Right renal pelvis (tissue), 4 donors: Measurements from ENCODE around the gene DHRS1. TPM values are rescaled to one million over a fixed set of nuclear protein-coding genes. Genes with fewer than 3 reads are reported as not detected.

Experiments used
- DNase-seq, 4 donors: peaks; one replicate each; pipeline ENCODE4 v3.0.0-alpha.2; 2013; ENCODE audit warnings: low read depth in 4 of 4, low spot score in 3 of 4, missing footprints in 1 of 4
- polyA plus RNA-seq, 4 donors: library from polyadenylated mRNA; unstranded; fragments of 120-200 nt; gene quantifications; one replicate each; pipeline ENCODE4 v1.2.1, GENCODE V29; 2013; ENCODE audit not compliant: insufficient read length in 4 of 4

DHRS1 gene
- polyA plus RNA-seq, 4 donors: 44.6 to 56.9 (median 46.2) TPM

DNA sequence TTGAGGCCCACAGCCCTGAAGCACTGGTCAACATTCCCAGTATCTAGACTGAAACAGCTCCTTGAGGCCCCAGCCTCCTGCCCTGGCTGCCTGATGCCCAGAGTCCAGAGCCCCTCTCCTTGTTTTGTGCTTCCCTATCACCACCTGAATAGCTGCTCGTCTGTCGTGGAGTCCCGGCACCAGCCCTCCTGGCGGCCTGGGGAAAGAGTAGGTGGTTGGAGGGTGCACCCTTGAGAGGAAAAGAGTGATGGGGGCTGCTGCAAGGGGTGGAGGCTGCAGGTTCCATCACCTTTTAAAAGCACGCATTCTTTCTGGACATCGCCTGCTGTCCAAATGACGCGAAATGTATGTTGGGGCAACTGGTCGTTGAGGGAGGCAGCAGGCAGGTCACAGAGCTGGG lies 31.4 kb downstream of the DHRS1 start:
- DNase-seq: no peak

DNA sequence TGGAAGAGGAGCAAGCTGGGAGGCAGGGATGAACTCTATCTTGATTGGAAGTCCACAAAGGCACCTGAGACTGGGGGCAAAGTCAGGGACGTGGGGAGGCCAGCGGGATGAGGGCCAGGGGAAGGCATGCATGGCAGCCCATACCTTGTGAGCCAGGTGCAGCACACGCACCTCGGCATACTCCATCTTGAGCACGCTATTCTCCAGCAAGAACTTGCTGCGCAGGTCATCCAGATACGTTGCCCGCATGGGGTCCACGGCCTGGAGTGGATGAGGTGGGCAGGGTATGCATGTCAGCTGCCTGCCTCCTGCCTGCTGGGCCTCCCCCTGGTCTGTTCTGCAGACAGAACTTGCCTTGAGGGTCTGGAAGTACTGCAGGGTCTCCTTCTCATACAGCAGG lies 32.1 kb downstream of the DHRS1 start:
- DNase-seq: no peak

DNA sequence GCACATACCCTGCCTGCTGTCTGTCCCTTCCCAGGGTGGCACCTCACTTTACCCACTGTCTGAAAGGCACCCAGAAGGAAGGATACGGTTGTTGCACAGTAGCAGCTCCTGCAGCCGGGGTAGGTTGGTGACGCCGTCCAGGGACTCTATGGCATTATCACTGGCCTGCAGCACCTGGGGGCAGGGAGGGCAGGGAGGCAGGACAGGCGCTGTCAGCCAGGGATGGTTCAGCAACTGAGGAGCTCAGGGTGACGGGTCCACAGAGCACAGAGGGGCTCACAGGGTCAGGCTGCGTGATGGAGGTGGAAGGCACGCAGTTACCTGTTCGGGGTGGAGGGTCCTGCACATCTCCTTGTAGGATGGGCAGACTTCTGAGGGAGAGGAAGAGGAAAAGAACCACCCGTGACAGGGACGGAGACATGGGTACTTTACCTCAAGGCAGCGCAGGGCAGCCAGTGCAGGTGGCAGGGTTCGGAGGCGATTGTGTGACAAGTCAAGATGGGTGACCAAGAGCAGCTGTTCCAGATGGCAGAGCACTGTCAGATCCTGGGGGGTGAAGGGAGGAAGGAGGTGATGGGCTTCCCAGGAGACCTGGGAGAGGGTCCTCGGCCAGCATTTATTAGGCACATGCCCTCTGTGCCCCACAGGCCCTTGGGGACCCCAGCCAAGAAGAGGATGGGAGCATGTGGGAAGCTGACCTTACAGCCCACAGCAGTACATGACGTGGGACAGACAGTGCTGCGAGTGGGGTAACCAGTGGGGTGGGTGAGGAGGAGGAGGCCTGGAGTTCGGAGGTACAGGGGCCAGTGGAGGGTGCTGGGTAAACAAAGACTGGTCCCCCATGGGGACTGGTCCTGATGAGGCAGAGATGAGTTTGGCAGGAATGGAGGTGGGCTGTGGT lies 33.0 kb downstream of the DHRS1 start:
- DNase-seq: no peak

DNA sequence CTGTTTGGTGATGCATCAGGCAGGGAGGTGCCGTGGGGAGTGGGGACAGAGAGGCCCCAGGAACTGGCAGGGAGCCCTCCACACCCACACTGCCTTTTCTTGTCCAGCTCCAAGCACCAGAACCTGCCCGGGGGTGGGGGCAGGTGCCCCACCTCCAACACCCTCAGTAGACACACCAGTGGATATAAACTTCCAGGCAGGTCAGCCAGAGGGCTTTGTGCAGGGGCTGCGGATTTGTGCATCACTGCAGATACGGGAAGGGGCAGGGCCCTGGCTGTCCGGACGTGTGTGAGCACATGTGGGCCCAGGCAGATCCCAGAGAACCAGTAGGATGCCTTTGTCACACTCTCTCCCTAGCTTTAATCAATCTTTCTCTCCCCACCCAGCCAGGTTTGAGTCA lies 35.3 kb downstream of the DHRS1 start:
- no peak for DNase-seq

DNA sequence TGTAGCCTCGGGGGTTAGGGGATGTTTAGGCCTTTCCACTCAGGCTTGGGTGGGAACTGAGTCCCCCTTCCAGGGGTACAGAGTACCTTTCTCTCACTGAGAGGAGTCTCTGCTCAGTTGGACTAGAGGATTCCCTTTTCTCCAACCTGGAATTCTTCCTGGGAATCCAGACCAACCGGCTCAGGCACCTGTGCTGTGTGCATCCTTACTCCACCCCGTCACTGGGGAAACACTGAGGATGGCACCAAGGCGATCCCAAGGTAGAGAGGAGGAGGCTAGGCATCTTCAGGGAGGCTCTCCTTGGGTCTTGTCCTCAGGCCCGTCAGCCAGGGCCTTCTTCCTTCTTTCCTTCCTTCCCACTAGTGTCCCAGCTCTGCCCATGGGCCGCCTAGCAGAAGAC lies 35.7 kb downstream of the DHRS1 start:
- no peak for DNase-seq

DNA sequence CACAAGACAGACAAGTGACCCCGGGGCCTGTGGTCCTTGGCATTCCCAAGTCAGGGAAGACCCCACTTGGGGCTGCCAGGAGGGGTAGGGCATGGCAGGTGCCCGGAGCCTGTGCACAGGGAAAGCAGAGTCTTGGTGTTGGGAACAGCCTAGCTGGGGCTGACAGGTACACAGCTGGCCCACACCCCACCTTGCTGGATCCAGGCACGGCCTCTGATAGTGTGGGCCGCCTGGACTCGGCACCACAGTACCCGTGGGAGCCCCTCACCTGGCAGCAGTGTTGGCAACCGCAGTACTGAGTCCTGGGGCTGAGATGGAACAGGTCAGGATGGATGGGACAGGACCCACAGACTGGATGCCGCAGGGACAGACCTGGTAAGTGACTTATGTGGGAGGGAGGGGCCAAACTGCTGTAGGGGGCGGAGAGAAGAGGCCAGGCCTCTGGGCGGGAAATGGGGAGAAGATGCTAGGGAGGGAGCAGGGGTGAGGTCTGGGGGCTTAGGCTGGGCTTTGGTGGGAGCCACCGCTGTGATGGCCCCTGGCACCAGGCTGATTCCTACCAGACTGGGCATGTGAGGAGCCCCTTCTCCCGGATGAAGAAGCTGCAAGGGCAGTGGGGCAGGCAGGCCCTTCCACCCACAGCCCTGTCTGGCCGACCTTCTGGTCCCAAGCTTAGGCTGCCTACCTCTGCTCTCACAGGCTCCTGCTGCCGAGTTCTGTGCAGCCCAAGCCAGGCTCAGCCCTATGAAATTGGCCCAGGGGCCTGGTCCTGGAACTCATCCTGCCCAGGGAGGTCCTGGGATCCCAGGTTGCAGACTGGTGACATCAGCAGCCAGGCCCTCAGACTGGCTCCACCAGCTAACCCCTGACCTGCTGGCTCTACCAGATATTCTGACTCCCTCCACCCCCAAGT lies 36.5 kb downstream of the DHRS1 start, which contains the start of gene TGM1:
TGM1 (minus strand) TSS at position 357 of the 913 bp plus-strand sequence. CDS start 825 bp downstream, outside the sequence.
- no peak for DNase-seq

DNA sequence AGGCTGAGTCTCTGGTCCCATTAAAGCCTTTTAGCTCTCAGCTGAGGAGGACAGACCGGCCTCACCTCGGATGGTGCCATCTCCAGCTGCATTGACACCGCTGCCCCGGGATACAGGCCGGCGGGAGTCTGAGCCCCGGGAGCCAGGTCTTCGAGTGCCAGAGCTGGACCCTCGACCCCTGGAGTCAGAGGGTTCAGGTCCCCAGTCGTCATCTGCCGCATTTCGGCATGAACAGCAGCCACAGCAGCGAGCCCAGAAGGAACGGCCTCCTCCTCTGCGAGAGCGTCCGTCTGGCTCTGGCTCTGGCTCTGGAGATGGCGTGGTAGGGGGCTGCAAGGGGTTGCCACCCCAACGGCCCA lies 37.6 kb downstream of the DHRS1 start:
- DNase-seq: no peak

DNA sequence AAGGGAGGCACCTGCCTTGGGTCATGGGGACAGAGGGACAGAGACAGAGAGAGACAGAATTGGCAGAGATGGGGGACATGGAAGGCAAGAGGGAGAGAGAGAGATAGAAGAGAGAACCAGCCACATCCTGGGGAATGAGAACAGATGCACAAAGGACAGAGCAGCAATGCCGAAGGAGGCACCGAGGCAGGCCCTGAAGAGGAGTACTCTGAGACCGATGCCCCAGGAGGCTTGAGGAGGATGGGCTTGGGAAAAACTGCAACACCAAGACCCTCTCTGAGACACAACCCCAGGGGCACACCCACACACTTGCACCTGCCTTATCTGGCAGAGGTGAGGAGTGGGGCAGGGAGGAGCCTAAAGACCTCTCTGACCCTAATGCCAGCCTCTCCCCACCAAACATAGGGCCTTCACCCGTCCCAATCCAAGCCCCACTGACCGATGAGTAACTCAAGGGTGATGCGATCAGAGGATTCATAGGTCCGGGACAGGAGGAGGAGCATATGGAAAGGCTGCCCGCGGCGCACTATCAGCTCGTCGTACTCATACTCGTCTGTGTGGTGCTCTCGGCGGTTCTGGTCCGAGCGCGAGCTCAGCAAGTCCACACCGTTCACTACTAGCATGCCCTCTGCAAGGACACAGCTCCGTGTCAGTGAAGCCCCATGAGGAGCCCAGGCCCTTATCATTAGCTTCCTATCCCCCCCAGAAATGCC lies 38.2 kb downstream of the DHRS1 start:
- DNase-seq: no peak

DNA sequence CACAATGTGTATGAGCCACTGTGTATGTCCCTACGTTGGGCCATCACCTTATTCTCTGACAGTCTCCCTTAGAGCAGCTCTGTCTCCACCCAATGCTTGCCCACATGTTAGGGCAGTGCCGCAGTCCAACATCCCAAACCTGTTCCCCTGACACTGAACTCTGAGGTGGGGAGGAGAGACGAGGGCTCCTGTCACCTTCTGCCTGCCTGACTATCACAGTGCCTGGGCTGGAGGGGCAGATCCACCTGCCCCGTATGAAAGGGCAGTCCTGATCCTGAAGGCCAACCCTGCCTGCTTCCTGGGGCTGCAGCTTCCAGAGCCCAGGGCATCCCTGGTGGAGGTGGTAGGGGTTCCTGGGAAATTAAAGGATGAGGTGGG lies 38.8 kb downstream of the DHRS1 start:
- no peak for DNase-seq

DNA sequence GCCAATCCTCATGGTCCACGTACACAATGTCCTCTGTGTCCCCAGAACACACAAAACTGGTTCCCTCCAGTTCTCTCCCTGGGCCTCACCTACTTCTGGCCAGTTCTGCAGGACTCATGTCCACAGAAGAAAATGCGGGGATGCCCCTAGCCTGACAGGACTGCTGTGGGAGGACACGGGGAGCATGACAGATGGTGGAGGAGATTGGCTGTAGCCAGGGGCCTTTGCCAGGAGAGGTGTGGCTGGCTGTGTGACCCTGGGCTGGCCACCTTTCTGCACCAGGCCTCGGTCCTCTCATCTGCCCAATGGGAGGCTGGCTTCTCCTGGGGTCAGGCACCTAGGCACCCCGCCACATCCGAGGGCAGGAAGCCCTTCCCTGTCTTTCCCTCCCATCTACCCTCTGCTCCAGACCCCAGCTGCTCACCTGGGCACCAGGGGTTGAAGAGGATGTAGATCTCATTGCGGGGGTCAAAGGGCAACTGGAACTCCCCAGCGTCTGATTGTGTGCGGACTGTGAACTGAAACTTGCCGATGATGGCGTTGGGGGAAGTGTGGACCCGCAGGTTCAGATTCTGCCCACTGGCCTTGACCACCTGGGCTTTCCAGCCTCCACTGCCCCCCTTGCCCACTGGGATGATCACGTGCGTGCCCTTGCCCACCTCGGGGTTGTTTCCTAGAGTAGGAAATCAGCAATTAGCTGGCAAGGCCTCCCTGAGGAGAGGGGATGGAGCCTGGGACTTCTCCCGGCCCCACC lies 39.4 kb downstream of the DHRS1 start:
- DNase-seq: no peak

DNA sequence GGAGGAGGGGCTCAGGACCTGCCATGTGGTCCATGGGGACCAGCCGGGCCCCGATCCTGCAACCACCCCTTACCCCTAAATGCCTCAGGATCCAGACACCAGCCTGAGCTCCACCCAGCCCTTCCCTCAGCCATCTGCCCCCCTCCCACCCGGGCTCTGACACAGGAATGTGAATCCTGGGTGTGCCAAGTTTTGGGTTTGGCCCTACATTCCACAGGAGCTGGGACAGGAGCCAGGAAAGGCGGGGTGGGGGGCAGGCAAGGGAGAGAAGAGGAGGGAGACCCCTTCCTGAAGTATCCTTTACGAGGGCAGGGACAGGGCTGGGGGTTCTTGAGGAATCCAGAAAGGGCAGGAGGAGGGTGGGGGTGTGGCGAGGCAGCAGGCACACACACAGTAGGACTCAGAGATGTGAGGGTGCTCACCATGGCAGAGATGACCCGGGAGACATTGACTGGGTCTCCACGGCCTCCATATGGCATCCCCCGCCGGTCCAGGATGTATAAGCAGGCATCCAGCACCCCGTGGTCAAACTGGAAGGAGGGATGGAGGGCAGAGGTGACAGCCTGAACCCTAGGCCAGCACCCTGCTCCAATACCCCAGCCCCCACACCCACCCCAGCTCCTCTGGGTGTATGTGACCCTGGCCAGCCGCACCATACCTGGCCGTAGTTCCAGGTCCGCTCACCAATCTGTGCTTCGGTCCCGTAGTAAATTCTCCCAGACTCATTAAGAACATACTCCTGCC lies 40.1 kb downstream of the DHRS1 start:
- no peak for DNase-seq

DNA sequence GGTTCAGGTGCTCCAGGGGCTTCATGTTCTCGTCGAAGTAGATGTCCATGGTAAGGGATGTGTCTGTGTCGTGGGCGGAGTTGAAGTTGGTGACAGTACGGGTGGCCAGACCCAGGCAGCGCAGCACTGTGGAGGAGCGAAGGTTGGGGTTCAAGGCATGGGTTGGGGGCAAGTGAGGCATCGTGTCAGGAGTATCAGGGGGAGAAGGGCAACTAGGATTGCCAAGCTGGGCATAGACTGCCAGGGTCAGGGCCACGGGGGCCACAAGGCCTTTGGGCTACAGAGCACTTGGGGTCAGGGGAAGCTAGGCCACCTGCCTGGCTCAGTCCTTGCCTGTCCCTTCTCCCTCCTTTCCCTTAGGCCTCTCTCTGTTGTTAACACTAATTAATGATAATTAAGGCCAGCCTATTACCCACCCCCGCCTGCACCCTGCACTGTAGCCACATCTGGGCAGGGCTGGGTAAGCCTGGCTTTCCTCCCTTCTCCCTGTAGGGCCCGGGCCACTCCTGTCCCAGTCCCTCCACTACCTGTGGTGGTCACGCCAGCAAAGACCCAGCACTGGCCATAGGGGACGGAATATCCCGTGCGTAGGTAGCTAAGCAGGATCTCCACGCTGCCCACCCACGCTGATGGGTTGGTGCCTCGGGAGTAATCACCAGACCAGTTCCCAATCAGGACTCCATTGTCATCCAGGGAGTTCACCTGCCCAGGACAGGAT lies 40.9 kb downstream of the DHRS1 start:
- no peak for DNase-seq

DNA sequence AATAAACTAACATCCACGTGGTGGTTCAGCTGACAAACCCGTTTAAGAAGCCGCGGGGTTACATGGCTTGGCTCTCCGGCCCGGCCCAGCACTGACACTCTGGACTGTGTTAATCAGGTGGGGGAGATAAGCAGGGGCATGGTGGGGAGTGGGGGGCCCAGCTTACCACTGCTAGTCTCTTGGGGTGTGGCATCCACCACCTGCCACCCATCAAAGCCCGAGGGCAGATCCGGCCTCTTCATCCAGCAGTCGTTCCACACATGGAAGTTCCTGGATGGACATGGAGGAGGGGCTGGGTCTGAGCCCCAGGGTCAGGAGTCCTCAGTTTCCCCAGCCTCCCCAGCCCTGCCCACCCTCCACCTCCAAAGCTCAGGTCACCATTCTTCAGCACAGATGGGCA lies 41.5 kb downstream of the DHRS1 start:
- no peak for DNase-seq

DNA sequence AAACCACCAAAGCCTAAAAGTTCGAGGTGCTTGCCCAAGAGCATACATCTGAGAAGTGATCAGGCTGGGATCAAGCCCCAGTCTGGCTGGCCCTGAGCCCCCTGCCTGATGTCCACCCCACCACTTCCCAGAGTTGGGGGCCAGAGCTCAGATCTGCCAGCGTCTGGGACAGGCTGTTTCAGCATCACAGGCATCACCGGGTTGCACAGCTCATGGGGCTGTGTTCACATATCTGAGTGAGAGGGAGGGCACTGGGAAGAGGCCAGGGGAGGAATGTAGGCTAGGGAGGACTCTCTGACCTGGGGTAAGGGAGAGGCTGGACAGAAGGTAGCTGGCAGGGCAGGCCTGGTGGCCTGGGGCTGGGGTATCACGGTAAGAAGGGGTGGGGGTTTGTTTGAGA lies 42.6 kb downstream of the DHRS1 start:
- no peak for DNase-seq

DNA sequence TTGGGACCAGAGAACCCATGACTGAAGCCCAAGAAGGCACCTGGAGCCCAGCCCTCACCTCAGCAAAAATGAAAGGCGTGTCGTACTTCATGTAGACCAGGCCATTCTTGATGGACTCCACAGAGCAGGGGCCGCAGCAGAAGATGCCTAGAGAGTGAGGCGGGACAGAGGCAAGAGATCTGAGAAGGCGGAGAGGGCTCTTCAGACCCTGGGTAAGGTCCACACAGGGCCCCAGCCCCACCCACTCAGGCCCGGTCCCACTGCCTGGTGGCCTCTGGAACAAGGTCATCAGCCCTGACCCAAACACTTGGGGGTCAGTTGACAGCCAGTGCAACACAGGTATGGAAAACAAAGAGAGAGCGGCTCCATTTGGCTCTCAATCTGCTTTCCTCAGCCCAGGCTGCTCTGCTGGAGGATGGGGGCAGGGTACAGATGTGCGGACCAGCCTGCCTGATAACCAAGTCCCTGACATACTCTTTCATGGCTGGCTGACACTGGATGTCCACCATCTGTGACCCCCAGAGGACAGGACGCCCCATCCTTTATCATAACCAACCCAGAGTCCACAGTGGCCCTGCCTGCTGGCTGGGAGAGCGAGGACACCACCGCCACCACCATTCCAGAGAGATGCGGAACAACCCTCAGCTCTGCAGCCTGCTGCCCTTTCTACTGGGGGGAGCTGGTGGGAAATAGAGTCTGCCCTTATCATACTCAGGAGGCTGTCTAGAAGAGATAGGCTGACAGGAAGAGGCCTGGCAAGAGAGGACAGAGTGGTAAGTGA lies 43.5 kb downstream of the DHRS1 start:
- DNase-seq: no peak

DNA sequence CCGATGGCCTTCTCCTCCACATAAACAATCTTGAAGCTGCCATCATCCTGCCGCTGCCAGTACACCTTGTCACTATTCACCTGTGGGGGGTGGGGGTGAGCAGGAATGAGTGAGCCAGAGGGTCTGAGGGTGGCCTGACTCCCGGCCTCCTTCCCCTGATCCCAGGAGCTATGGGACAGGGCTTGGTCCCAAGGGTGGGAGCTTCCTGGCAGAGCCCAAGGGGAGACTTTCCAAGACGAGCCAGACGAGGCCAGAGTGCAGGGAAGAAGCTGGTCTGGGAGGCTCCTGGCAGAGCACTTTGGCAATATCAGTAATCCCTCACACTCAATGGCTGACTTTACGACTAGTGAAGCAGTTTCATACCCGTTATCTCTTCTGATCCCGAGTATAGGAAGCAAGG lies 44.1 kb downstream of the DHRS1 start:
- no peak for DNase-seq

DNA sequence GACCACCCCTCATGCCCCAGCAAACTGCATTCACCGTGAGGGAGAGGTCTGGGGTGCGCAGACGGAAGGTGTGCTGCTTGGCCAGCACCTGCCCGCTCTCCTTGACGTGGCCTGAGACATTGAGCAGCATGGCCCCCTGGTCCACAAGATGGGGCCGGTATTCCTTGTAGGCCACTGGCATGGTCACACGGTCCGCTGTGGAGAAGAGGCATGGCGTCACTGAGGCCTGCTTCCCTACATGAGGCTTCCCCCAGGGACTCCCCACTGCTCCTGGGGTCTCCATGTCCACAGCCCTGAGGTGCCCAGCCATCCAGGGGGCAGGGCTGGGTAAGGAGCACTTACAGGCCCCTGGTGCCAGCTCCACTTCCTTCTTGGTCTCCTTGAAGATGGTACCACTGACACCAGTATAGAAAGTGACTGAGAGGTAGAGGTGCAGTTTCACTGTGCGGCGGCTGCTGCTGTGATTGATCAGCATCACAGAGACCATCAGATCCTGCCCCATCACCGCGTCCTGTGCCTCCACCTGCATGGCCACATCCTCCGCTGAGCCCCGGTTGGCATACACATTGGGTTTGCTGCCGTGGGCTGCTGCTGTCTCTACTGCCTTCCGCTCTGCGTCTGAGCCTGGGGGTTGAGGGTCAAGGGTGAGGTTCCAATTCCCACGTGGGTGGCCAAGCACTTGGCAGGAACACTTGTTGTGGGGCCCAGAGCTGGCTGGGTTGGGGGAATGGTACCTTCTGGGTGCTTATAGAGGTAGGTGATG lies 44.8 kb downstream of the DHRS1 start:
- no peak for DNase-seq
